Fibroblast of mammary gland (primary cell): Measurements from ENCODE around the gene LPIN3.

Experiments
- DNase-seq: peaks from one replicate; pipeline ENCODE4 v3.0.0-alpha.2; 2010; ENCODE audit warnings: low read depth
- H3K4me3 ChIP-seq: 2 replicates; pipeline ENCODE4 v1.5.1; 2011; ENCODE audit warnings: low read depth, mild to moderate bottlenecking, low read length, moderate library complexity; ENCODE audit not compliant: control insufficient read depth
- CTCF ChIP-seq: conservative IDR thresholded peaks from 2 replicates; pipeline ENCODE4 v1.5.1; 2011; ENCODE audit warnings: low read depth, low read length, inconsistent platforms; ENCODE audit not compliant: control insufficient read depth, insufficient read depth

LPIN3 gene

GRCh38 chr20:41360831-41361756 is 20.5 kb downstream of the LPIN3 start:
- no peak overlapping the region for H3K4me3 ChIP-seq
- no peak for TF ChIP-seq CTCF

GRCh38 chr20:41361757-41362747 is 21.4 kb downstream of the LPIN3 start:
- no peak for TF ChIP-seq CTCF
- no peak for DNase-seq
- no peak overlapping the region for H3K4me3 ChIP-seq

More at GRCh38 chr20:41360831-41361756, 20.5 kb downstream of the LPIN3 start:
- no peak for DNase-seq

- H3K4me3 ChIP-seq, result no peak overlapping the region
- no peak for DNase-seq
- no peak for TF ChIP-seq CTCF
These were observed 22.1 kb downstream of the LPIN3 start for GRCh38 chr20:41362748-41363140.

GRCh38 chr20:41363601-41364000 is 23.0 kb downstream of the LPIN3 start:
- TF ChIP-seq CTCF, result no peak
- H3K4me3 ChIP-seq, result no peak overlapping the region
- no peak for DNase-seq

GRCh38 chr20:41364236-41364855 is 23.7 kb downstream of the LPIN3 start:
- H3K4me3 ChIP-seq, result no peak overlapping the region
- TF ChIP-seq CTCF, result no peak
- DNase-seq, result no peak
